SH-SY5Y (cell line): Measurements from ENCODE around the gene OR10H5.

Experiments used
- GATA2 ChIP-seq: IDR thresholded peaks from 2 replicates; pipeline ENCODE4 v1.6.1; 2011; ENCODE audit warnings: mild to moderate bottlenecking, low read depth, low read length
- GATA3 ChIP-seq: IDR thresholded peaks from 2 replicates; pipeline ENCODE4 v1.6.1; 2011; ENCODE audit warnings: low read depth, mild to moderate bottlenecking, low read length, moderate library complexity

Gene OR10H5, protein sequence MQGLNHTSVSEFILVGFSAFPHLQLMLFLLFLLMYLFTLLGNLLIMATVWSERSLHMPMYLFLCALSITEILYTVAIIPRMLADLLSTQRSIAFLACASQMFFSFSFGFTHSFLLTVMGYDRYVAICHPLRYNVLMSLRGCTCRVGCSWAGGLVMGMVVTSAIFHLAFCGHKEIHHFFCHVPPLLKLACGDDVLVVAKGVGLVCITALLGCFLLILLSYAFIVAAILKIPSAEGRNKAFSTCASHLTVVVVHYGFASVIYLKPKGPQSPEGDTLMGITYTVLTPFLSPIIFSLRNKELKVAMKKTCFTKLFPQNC

DNA sequence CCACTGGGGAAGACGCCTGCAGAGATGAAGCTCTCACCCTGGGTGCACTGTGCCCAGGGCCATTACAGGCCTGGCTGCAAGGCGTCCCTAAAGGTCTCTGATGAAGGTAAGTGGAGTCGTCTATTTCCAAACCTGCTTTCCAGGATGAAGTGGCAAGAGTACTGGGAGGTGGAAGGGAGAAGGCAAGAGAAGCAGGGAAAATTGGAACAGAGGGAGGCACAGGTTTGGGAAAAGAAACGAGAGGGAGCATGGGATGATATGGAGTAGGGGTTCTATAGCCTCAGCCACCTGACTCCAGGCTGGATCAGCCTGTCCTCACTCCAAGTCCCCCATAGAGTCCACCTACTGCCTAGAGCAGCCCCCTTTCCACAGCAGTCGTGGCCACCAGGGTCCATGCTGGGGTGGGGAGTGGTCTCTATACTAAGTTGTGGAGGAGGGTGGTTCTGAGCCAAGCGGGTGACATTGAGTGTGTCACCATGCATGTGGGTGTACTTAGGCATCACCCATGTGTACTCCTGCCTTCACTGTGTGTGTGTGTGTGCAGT is at the start of gene OR10H5:
Gene OR10H5 (plus strand): TSS at position 51 of the 545 bp plus-strand sequence. CDS start 6,388 bp downstream, outside the sequence.
- no peak for TF ChIP-seq GATA2
- TF ChIP-seq GATA3, result no peak

DNA sequence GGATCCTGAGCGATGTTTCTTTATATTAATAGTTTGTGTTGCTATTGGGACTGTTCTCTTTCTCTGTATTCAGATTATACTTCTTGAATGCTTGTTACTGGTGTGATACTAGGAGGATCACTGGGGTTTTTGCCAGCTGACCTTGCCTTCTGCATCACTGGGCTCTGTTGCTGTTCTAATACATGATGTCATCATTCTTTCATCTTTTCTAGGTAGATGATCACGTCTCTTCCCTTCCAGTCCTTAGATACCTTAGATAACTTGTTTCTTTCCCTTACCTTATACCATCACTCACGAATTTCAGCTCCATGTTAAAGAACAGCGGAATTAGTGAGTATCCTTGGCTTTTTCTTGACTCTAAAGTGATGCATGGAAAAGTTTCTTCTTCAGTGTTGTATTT is 49.7 kb upstream of the OR10H5 start, which contains the start of gene OR10H3:
Gene OR10H3 (plus strand): TSS at position 264 of the 400 bp plus-strand sequence. CDS start 3,408 bp downstream, outside the sequence.
- TF ChIP-seq GATA3 (no peak), GATA2 (no peak)

DNA sequence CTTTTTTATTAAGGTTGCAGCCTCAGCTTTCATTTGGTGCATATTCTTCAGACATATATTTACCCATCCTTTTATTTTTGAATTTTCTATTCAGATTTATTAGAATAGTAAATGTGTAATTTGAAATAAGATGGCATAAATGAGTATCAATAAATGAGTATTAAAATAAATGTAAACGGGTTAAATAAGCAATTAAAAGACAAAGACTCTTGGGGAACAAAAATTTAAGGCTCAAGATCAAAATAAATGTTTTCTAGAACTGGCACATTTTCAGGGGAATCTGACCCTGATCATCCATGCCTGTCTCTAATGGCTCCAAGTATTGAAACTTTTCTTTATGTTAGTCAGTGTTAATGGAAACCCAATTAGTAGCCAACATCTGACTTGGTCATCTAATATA is 46.7 kb upstream of the OR10H5 start:
- TF ChIP-seq GATA2 (no peak), GATA3 (no peak)

DNA sequence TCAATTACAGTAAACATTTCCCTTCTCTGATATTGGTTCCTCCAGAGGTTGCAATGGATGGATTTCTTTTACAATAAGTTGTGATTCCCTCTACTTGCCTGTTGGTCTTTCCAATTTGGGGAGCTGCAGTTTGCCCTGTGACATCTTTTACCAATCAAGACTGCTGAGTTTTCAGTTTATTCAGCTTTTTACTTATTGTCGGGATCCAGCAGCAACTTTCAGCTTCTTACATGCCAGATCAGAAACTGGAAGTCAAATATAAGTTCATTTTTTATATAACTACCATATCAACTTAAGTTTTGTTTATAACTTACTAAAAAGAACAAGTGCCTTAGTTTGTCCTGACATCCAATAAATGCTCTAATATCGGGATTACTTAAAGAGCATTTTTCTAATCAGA is 39.2 kb upstream of the OR10H5 start:
- TF ChIP-seq GATA2 (no peak), GATA3 (no peak)

DNA sequence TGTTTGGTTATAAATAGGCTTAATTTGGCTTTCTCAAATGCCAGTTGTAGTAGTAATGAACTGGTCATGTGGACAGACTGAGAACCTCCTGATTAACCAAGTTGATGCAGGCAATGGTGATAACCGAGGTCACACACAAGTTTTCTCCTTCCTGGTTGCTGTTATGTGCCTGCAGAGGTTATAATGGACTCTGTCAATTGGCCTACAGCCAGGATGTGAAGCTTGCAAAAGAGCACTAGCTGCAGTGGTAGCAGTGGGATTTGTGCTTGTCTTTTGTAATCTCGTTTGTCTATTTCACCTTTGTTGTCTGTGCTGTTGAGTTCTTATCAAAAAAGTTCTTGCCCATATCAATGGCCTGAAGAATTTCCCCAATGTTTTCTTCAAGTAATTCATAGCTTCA is 29.1 kb upstream of the OR10H5 start:
- TF ChIP-seq GATA3 (no peak), GATA2 (no peak)

DNA sequence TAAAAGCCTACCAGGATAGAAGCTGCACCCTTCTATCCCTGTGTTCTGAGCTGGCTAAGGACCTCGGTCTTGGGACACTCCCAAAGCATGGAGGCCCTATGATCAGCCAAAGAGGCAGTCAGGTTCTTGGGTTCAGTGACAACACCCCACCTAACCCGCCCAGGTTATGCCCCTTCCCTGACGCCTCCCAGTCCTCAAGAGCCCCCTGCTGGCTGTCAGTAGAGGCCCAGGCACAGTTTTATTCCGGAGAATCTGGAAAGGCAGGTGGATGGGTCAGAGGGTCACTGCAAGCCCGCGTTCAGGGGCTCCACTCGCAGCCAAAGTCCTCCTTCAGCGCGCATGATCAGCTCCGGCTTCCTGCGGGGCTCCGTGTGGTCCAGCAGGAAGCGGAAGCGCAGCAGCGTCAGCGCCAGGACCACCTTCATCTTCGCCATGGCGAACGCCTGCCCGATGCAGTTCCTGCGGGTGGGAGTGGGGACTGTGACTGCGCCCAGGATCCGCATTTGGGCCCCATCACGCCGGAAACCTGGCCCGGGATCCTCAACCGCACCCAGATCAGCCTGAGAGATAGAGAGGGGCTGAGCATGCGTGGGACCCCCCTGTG is 27.4 kb upstream of the OR10H5 start:
- no peak for TF ChIP-seq GATA3
- no peak for TF ChIP-seq GATA2

DNA sequence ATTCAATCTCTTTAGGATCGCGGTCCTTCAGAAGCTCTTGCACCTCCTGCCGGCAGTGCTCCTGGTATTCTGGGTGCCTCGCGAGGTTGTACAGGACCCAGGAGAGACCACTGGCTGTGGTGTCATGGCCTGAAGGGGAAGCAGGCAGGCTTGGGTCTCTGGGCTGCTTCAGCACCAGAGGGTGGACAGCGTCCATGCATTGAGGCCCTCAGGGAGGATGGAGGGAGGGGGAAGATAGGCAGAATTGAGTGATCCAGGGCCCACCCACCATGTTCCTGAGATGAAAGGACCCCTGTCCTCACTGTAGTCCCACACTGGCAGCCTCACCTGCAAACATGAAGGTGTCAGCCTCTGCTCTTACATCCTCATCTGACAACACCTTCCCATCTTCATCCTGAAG is 17.9 kb upstream of the OR10H5 start:
- TF ChIP-seq GATA3, result no peak
- TF ChIP-seq GATA2, result no peak

DNA sequence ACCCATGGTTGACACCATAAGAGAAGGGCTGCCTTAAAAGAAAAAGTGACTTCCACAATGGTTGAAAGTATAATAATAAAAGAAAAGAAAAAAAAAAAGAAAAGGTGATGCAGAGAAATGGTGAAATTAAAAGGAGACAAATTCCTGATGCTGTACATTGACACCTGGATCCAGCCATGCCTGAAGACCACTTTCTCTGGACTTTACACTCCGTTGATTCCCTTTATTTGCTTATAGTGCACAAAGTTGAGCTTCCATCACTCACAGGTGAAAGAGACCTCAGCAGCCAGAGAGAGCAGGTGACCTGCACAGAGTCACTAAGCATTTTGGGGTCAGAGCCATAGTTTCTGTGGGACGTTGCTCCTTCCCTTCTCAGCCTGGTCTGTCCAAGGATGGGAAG is 12.2 kb upstream of the OR10H5 start:
- TF ChIP-seq GATA3 (no peak), GATA2 (no peak)

DNA sequence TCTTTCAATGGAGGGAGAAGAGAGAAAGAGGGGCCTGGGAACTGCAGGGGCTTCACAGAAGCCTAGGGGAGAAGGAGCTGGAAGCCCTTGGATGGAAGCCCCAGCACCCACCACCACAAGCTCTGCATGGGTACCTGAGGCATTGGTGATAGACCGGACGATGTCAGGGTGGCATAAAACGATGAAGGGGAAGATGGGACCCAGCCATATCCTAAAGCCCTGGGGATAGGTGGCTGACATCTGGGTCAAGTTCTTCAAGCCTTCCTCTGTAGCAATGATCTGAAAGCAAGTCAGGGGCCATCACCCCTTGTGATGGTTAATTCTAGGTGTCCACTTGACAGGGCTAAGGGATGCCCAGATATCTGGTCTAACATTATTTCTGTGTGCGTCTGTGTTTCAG is 11.2 kb upstream of the OR10H5 start:
- TF ChIP-seq GATA3 (no peak), GATA2 (no peak)

DNA sequence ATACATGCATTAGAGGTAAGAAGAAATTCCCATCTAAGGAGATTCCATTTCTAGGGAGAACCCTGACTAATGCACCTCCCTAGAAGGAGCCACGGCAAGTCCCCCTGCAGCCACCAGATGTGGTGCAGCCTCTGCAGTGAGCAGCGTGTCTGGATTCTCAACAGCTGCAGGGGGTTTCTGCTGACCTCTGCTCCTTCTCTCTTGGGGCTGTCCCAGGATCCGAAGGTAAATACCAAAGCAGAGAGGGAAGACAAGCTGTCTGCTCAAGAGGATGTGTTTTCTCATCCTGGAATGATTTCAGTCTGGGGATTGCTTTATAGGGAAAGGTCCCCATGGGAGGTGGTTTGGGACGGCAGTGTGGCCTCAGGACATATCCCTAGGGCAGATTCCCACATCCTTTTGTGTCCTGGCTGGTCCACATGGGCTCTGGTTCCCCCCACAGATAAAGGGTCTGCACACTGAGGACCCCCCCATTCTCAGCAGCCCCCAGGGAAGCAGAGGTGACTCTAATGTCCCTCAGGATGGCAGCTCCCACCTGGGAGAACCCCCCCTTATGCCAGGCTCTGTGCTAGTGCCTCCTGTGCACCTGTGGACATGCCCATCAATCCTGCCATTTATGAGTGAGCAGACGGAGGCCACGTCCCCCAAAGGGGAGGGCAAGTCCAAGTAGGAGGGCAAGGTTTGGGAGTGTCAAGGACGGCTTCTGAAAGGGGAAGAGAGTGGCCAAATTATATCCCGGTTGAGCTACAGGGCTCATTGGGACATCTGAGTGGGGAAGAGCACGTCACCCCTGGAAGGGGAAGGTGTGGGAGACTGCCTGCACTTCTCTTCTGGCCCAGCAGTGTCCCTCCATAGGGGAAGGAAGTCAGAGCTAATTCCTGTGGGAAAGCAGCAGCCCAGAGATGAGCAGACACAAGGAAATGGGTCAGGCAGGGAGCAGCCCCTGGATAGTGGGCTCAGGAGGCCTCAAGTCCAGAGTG is 10.2 kb upstream of the OR10H5 start:
- TF ChIP-seq GATA3, result no peak
- TF ChIP-seq GATA2, result no peak

DNA sequence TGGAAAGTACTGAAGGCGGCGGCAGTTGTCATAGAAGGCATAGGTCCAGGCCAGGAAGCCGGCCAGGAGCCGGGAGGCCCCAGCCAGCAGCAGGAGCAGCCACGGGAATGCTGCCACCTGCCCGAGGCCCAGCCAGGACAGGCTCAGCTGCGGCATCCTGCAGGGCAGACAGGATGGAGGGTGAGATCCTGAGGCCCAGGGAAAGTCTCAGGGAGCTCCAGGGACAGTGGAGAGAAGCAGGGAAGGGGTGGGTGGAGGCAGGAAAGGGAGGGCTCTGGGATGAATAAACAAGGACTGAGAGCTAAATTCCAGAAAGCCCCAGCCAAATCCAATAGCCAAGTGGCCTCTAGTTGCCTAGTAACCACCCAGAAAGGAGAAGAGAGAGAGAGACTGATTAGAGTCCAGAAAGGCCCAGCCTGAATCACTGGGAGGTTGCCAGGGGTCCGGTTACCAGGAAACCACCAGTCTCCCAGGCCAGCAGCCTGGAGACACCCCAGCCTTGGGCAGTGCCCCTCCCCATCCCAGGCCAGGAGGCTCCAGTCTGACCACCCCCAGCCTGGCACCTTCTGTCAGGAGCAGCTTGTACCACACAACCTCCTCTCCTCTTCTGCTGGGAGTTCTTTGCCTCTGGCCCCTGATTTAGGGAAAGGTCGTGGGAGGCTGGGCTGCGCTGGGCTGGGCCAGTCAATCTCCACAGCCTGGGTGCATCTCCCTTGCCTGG is 7.5 kb upstream of the OR10H5 start:
- no peak for TF ChIP-seq GATA2
- TF ChIP-seq GATA3, result no peak

DNA sequence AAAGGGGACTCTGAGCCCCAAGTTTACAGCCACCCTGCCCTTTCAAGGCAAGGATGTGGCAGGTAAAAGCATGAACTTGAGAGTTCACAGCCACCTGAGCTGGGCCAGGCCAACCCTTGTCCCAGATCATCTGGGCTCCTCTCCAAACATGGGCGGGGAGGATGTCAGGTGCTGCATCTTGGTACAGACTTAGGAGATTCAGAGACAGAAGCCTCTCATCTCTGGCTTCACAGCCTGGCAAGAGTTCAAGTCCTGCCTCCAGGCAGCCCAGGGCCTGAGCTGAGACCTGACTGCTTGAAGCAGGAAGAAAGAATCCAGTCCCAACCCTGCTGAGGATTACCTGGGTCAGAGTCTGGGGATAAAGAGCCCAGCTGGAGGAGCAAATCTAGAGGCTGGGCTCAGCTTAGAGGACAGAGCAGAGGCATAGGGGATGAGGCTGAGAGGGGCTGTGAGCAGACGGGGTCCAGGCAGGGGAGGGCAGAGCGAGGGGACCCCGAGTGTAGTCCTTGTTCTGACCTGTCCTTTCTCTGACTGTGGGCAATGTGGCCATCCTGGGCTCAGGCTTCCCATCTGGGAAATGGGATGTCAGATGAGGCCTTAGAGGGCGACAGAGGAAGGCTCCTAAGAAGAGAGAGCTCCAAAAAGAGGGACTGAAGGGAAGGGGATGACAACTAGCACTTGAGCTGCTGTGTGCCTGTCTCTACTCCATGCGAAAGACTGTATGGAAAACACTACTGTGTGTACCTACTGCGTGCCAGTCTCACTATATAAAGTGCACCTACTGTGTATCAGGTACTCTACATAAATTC is 6.6 kb upstream of the OR10H5 start:
- TF ChIP-seq GATA3 (no peak), GATA2 (no peak)
